ENCODE data around the gene INHBA.

Gene INHBA

GRCh38 chr7:41710838-41711237 lies 7.9 kb upstream of the INHBA start:
- DNase-seq, result no peak

- peak; percentile 90 for DNase-seq
Observed at GRCh38 chr7:41709621-41710020, 6.7 kb upstream of the INHBA start.

- no peak for DNase-seq
Observed at GRCh38 chr7:41708581-41709358, 5.9 kb upstream of the INHBA start.

- no peak for DNase-seq
Observed at GRCh38 chr7:41706228-41706930, 3.5 kb upstream of the INHBA start.

GRCh38 chr7:41705109-41705901 lies 2.4 kb upstream of the INHBA start:
- peak; percentile 90 for DNase-seq

- no peak for DNase-seq
Observed at GRCh38 chr7:41701068-41701941, 1.6 kb downstream of the INHBA start.

GRCh38 chr7:41700044-41700471 lies 2.8 kb downstream of the INHBA start:
- DNase-seq, result no peak

GRCh38 chr7:41699516-41699915 lies 3.4 kb downstream of the INHBA start:
- DNase-seq, result no peak

- DNase-seq, result peak; percentile 50
Observed at GRCh38 chr7:41698726-41699125, 4.2 kb downstream of the INHBA start.

- no peak for DNase-seq
Observed at GRCh38 chr7:41698114-41698513, 4.8 kb downstream of the INHBA start.

- peak; percentile 89 for DNase-seq
Observed at GRCh38 chr7:41696323-41696916, 6.5 kb downstream of the INHBA start.

GRCh38 chr7:41695661-41696322 lies 7.1 kb downstream of the INHBA start:
- DNase-seq, result no peak

GRCh38 chr7:41694495-41694894 lies 8.4 kb downstream of the INHBA start:
- DNase-seq, result no peak

GRCh38 chr7:41693150-41693997 lies 9.5 kb downstream of the INHBA start:
- no peak for DNase-seq

- DNase-seq, result no peak
Observed at GRCh38 chr7:41692251-41692650, 10.6 kb downstream of the INHBA start.

GRCh38 chr7:41691286-41692190 lies 11.4 kb downstream of the INHBA start:
- no peak for DNase-seq

- DNase-seq, result no peak
Observed at GRCh38 chr7:41689815-41690214, 13.1 kb downstream of the INHBA start.

GRCh38 chr7:41688906-41689305 lies 14.0 kb downstream of the INHBA start:
- no peak for DNase-seq

- DNase-seq, result no peak
Observed at GRCh38 chr7:41688012-41688625, 14.8 kb downstream of the INHBA start.

Measured in fibroblast of skin of right quadriceps (primary cell).